Right renal cortex interstitium (tissue), 3 donors: ENCODE measurements around the gene SAE1. TPM values are rescaled to one million over a fixed set of nuclear protein-coding genes. Genes with fewer than 3 reads are reported as not detected.
A peak's percentile ranks its signal among the peaks of the same experiment; 100 is the strongest.

Experiments
- DNase-seq, 3 donors: peaks; one replicate each; pipeline ENCODE4 v3.0.0-alpha.2; 2013; ENCODE audit warnings: low read depth in 3 of 3, low spot score in 2 of 3
- polyA plus RNA-seq, 3 donors: library from polyadenylated mRNA; unstranded; fragments of 120-200 nt; gene quantifications; one replicate each; pipeline ENCODE4 v1.2.1, GENCODE V29; 2013; ENCODE audit not compliant: insufficient read length in 3 of 3

Gene SAE1
- polyA plus RNA-seq, 3 donors, result 119 to 131 (median 131) TPM

- no peak for DNase-seq
These were observed 27.0 kb downstream of the SAE1 start for GRCh38 chr19:47157431-47158321.

GRCh38 chr19:47158367-47158791 lies 27.7 kb downstream of the SAE1 start:
- DNase-seq, result no peak

- DNase-seq, result no peak
These were observed 28.4 kb downstream of the SAE1 start for GRCh38 chr19:47158879-47159503.

- no peak for DNase-seq
These were observed 31.3 kb downstream of the SAE1 start for GRCh38 chr19:47161876-47162489.

GRCh38 chr19:47168065-47168464 lies 37.4 kb downstream of the SAE1 start:
- DNase-seq, result no peak

GRCh38 chr19:47172666-47173455 lies 42.2 kb downstream of the SAE1 start:
- no peak for DNase-seq

- DNase-seq, result no peak
These were observed 45.5 kb downstream of the SAE1 start for GRCh38 chr19:47176071-47176626.

- DNase-seq, result no peak
These were observed 46.0 kb downstream of the SAE1 start for GRCh38 chr19:47176627-47177090.

- no peak for DNase-seq
These were observed 49.1 kb downstream of the SAE1 start for GRCh38 chr19:47179653-47180310.

GRCh38 chr19:47183601-47184000 lies 53.0 kb downstream of the SAE1 start:
- no peak for DNase-seq

GRCh38 chr19:47186446-47187334 lies 56.1 kb downstream of the SAE1 start:
- no peak for DNase-seq

- DNase-seq, result no peak
These were observed 56.7 kb downstream of the SAE1 start for GRCh38 chr19:47187335-47187655.

GRCh38 chr19:47187797-47188196 lies 57.2 kb downstream of the SAE1 start:
- no peak for DNase-seq

GRCh38 chr19:47188507-47189033 lies 57.9 kb downstream of the SAE1 start:
- no peak for DNase-seq

GRCh38 chr19:47190167-47190727 lies 59.6 kb downstream of the SAE1 start:
- peak; percentile 40 to 64 (median 47) for DNase-seq

- no peak for DNase-seq
These were observed 64.8 kb downstream of the SAE1 start for GRCh38 chr19:47195434-47195833.

- no peak for DNase-seq
These were observed 66.5 kb downstream of the SAE1 start for GRCh38 chr19:47197141-47197540.

GRCh38 chr19:47200530-47200929 lies 69.9 kb downstream of the SAE1 start:
- DNase-seq, result no peak
